UCSD-AML1 (cell line): Measurements from ENCODE around the gene ZNF574.
A peak's percentile ranks its signal among the peaks of the same experiment; 100 is the strongest.

ENCODE experiments used
- DNase-seq: peaks from one replicate; lab custom pipeline; 2025; ENCODE audit not compliant: unreplicated experiment; lab: John Stamatoyannopoulos, UW

ZNF574 gene

DNA sequence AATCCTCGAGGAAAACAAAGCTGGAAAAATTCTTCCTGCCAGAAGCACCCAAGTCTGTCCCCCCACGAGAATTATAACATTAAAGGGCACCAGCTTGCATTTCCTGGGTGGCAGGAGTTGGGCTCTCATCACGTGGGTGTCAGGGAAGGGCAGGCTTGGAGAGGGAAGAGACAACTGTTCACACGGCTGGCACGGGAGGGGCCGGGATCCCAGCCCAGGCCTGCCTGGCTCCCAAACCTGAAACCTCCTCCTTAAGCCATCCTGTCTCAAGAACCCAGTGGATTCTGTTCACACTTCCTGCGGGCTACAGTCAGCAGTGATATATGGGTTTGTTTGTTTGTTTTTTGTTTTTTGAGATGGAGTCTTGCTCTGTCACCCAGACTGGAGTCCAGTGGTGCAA is 18.1 kb upstream of the ZNF574 start:
- DNase-seq = no peak

DNA sequence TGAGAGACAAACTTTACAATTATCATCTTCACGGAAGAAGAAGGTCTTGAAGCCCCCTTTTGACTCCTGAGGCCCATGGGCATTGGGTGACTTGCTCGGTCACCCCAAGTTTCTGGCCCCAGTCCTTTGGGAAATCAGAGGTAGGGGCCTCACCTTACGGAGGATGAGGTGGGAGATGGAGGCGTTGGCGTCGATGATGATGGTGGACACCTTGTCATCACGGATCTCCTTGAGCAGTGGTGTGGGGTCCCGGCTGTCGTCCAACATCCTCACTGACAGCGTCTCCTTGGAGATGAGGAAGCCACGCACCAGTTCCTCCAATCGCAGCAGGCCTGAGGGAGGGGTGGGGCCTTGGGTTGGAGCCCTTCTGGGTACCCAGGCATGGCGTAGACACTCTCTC is 16.8 kb upstream of the ZNF574 start:
- DNase-seq = no peak

DNA sequence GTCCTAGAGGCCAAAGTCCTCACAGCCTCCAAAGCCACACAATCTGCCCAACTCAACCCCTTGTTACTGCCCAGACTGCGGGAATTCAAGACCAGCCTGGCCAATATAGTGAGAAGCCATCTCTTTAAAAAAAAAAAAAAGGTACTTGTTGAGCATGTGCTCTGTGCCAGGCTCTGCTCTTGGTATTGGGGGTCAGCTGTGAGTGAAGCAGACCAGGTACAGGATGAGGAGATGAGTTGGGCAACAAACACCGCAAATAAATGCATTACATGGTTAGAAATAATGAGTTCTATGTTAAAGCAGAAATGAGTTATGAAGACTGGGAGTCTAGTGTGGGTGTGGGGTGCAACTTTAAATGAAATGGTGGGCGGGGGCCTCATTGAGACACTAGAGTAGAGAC is 15.8 kb upstream of the ZNF574 start:
- DNase-seq = no peak

DNA sequence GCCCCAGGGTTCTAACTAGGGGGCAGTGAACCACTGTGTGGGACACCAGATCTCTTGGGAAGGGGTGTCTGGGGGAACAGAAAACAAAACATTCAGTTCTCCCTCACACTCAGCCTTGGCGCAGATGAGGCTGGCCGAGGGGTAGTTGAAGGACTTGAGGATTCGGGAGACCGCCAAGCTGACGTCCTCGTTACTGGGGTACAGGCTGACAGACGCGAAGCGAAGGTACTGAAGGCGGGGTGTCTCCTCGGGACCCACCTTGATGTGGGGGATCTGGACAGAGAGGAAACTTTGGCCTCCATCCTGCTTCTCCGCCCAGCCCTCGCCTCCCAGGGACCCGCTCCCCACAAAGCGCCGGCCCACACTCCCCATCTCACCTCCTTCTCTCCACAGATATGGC is 13.6 kb upstream of the ZNF574 start:
- no peak for DNase-seq

DNA sequence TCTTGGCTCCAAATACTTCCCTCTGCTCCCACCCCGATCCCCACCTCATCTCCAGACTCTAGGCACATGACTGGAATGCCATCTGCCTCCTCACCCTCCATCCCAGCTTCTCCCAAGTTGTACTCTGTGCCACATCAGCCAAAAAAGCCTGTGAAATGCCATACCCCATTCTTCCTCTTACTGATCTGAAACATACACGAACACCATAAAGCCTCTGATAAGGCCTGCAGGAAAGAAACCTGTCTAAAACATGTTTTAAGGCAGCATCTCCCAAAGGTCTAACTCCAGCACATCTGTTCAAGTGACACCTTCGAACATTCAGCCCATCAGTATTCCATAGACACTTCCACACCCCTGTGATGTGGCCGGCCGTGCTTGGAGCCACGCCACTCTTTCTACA is 11.5 kb upstream of the ZNF574 start:
- no peak for DNase-seq

DNA sequence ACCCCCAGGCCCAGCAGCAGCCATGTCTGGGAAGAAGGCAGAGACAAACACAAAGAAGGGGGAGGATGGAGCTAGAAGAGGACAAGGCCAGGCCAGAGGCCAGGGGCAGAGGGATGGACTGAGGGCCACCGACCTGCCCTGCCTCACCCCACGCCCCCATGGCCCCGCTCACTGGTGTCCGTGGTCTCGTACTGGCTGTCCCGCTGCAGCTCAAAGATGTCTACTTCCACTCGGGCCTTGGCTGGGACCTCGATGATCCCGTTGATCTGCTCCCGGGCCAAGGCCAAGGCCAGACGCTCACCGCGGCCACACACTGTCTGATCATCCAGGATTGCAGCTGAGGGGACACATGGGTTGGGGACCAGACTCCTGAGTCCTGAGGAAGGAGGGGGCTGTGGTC is 10.9 kb upstream of the ZNF574 start:
- no peak for DNase-seq

DNA sequence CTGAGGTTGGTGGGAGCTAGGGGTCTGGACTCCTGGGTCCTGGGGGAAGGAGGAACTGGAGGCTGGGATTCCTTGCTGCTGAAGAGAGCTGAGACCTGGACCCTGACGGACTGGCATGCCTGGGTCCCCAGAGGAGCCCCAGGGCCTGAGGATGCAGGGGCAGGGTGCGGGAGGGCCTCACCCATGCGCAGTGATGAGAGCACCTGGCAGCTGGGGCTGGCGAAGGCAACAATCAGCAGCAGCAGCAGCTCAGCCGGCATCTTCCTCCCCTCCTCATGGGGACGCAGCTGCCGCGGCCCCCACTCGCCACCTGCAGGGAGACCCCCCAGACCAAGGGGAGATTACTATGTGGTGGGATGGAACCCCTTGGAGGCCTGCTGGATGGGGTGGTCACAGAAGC is 10.5 kb upstream of the ZNF574 start:
- DNase-seq = no peak

DNA sequence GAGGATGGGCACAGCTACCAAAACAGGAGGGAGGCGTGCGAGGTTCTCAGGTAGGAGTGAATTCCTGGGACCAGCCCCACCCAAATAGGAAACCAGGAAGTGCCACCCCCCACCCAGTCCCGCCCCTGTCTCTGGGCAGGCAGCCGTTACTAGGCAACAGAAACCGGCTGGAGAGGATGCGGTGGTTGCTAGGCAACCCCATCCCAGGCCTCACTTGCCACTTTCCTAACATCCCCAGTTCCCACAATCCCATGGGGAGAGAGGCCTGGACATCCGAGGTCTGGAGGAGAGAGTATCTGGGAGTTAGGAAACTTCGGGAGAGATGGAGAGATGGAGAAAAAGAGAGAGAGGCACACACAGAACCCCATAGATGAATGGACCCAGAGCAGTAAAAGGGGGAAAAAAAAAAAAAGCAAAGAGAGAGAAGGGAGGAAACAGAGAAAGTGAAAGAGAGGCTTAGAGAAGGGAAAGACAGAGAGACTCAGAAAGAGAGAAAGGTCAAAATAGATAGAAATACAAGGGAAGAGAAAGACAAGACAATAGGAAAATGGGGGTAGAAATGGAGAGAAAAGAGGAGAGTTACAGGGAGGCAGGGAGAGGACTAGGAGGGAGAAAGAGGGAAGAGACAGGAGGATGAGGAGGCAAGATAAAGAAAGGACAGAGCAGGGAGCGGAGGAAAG is 9.8 kb upstream of the ZNF574 start:
- no peak for DNase-seq

DNA sequence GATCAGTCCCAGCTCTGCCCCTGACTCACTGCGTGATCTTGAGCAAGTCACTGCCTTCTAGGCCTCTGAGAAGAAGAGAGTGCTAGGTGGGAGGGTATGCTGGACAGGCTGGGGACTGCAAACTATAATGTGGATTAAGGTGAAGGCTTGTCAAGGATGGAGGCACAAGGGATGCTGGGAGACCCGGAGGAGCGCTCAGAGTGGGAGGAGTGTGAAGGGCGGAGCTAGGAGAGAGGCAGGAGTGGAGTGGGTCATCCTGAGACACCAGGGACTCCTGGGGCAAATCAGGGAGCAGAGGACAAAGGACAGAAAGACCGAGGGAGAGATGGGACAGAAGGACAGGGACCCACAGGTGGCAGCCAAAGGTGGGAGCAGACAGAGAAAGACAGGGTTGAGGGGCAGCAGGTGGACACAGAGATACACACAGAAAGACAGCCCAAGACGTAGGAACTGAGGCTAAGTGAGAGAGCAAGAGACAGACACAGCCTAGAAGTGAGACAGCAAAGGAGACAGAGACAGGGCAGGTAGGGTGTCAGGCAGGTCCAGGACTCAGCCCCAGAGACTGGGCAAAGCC is 8.6 kb upstream of the ZNF574 start:
- DNase-seq = no peak

DNA sequence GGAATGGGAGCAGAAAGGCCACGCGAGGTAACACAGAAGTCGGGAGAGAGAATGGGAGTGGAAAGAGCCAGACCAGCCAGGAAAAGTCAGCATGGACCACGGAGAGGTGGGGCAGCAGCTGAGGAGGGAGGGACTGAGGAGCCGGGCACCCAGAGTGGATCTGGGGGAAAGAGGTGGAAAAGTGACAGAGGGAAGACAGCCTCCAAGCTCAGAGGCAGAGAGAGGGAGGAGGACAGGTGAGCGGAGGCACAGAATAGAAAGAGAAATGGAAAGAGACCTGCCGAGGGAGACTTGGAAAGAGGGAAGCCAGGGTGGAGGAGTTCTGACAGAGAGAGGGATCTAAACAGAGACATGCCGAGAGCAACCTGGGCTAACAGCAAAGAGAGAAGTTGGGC is 7.6 kb upstream of the ZNF574 start:
- no peak for DNase-seq

DNA sequence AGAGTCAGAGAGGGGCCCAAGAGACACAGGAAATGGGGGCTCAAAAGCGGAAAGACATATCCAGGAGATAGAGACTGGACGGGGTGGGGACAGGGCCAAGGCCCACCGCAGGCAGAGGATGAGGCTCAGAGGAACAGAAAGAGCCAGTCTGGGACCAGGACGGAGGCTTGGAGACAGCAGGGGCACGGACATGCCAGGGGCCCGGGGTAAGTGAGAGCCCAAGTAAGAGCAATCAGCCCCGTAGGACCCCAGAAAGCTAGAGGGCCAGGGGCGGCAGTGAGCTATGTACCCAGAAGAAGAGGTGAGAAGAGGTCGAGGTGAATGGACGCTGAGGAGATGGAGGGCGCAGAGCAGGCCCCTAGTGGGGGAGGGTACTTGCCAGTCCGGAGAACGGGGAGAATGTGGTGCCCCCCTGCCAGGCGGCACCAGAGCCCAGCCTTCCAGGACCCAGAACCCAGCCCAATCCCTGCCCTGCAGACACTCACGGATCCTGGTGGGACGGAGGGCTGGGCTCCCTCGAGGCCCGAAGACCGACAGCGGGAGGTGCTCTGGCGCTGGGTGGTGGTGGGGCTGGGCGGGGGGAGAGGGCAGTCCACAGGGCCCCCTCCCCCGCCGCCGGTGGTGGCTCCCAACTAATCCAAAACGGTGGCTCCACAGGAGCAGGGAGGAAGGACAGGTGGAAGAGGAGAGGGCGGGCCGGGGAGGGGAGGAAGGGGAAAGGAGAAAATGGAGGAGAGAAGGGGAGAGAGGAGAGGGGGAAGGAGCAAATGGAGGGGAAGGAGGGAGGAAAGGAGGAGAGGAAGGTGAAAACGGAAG is 7.0 kb upstream of the ZNF574 start:
- peak; percentile 46 for DNase-seq

DNA sequence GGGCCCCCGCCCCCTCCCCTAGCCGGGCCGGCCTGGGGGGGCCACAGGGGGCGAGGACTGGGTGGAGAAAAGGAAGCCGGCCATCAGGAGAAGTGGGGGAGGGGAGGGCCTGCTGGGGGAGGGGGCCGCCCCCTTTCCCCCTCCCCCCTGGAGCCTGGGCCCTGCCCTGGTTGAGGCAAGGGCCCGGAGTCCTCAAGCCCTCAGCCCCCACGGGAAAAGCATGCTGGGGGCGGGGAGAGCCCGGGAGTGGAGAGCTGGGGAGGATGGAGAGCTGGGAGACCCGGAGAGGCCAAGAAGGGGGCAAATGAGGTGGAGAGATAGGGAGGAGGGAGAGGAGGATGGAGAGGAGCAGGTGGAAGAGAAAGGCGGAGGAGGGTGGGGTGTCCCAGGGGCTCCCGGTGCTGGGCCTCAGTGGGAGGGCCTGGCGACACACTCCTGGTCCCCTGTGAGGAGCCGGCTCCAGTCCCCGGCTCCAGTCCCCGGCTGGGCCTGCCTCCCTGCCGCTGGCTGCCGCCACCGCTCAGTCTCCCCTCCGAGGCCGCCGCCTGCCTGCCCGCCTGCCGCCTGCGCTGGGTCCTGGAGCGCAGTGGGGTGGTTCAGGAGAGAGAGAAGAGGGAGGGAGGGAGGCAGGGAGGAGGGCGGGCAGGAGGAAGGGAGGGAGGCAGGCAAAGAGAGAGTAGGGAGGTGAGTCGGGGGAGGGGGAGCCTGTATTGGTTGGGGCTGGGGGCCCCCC is 6.2 kb upstream of the ZNF574 start, which contains the start of gene GRIK5:
Gene GRIK5, minus strand, starts transcription at position 588 of the 733 bp plus-strand sequence. CDS start 4,436 bp downstream, outside the sequence.
- DNase-seq = peak; percentile 47

DNA sequence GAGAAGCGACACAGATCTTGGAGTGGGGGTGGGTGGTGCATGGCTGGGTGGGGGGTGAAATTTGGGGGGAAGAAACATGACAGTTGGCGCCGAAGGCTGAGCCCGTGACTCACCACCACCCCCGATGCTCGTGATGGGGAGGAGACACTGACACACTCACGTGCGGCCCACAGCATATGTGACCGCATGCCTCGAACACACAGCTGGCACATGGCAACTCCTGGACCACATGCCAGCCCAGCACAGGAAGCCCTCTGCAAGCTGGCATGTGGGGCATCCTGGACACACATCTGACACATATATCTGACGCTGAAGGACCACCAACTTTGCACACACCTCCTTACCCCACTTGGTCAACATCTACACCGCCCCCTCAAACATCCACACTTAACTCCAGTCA is 4.7 kb upstream of the ZNF574 start:
- DNase-seq = no peak

DNA sequence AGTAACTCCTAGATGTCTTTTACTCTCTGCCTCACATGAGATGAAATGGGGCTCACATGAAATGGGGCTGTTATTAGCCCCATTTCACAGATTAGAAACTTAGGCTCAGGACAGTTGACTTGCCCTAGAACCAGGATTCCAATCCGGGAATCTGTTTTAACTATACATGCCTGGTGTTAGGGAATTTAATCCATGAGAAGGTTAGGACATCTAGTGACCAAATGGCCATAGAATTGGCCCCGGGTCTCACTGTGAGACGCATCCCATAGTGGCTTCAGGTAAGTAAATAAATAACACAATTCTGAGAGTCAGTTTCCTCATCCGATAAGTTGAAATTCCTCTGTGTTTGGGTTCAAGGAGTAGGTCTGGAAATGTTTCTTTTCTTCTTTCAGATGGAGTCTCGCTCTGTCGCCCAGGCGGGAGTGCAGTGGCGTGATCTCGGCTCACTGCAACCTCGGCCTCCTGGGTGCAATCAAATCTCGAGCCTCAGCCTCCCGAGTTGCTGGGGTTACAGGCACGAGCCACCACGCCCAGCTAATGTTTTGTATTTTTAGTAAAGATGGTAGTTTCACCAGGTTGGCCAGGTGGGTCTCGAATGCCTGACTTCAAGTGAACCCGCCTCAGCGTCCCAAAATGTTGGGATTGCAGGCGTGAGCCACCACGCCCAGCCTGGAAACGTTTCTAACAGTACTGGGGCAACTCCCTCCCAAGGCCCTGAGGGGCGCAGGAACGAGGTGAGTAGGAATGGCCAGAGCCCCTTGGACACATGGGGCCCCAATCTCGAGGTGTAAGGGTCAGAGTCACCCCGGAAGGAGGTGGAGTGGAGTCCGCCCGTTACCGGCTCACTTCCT is 1.2 kb upstream of the ZNF574 start:
- peak; percentile 28 for DNase-seq

DNA sequence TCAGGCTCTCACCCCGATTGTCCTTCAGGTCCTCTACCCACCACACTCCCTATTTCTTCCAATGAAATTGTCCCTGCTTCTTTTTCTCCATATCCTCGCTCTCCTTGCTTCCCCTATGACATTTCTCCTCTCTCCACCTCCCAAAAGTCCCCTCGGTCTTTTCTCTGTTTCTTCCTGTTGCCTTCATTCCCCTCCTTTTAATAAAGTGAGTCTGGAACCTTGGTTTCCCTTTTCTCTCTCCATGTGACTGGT is 676 bp upstream of the ZNF574 start:
- no peak for DNase-seq

DNA sequence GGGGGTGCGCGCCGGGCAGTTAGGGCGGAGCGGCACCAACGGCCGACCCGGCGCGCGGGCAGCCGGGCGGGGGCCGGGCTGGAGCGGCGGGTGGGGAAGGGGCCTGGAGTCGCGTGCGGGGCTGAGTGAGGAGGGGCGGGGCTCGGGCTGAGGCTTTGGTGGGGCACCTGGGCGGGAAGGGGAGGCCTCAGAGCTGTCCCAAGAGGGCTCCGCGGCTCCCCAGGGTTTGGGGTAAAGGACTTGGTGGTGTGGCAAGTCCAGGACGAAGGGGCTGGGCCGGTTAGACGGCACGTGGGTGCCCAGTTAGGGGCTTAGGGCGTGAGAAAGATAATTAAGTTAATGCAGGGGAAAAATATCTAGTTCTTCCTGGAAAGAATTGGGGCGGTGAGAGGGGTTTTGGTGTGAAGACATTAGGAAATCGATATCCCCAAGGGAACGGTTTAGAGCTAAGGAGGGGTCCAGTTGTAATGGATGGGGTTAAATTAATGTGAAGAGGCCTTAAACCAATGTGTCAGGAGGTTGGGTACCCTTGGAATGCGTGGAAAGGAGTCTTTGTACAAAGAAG is 496 bp downstream of the ZNF574 start:
- no peak for DNase-seq

DNA sequence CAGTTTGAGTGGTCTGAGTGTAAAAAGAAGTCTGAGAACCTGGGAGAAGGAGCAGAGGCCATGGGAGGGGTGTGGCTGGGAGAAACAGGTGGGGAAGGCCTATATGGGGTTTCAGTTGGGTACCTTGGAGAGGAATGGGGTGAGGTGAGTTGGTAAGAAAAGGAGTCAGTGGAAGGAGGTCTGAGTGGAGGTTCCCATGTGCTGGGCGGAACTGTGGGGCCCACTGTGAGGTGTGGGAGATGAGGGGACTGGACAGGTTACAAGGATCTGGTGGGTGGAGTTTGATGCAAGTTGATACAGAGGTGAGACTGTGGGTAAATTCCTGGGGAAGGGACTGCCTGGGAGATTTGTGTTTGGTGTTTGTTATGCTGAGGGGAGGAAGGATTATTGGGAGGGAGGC is 2.1 kb downstream of the ZNF574 start:
- no peak for DNase-seq

DNA sequence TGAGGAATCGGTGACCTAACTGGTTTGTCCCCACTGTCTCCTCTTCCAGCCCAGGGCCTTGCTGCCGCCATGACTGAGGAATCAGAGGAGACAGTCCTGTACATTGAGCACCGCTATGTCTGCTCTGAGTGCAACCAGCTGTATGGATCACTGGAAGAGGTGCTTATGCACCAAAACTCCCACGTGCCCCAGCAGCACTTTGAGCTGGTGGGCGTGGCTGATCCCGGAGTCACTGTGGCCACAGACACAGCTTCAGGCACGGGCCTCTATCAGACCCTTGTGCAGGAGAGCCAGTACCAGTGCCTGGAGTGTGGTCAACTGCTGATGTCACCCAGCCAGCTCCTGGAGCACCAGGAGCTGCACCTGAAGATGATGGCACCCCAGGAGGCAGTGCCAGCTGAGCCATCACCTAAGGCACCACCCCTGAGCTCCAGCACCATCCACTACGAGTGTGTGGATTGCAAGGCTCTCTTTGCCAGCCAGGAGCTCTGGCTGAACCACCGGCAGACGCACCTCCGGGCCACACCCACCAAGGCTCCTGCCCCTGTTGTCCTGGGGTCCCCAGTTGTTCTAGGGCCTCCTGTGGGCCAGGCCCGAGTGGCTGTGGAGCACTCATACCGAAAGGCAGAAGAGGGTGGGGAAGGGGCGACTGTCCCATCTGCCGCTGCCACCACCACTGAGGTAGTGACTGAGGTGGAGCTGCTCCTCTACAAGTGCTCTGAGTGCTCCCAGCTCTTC is 2.7 kb downstream of the ZNF574 start:
- no peak for DNase-seq

DNA sequence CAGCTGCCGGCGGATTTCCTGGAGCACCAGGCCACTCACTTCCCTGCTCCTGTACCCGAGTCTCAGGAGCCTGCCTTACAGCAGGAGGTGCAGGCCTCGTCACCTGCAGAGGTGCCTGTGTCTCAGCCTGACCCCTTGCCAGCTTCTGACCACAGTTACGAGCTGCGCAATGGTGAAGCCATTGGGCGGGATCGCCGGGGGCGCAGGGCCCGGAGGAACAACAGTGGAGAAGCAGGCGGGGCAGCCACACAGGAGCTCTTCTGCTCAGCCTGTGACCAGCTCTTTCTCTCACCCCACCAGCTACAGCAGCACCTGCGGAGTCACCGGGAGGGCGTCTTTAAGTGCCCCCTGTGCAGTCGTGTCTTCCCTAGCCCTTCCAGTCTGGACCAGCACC is 3.3 kb downstream of the ZNF574 start:
- no peak for DNase-seq
